ENCODE data around the gene PRKCQ. TPM values are rescaled to one million over a fixed set of nuclear protein-coding genes. Genes with fewer than 3 reads are reported as not detected.

PRKCQ gene
- total RNA-seq, 1 donor from 2014 or later, result 0.16 TPM

DNA sequence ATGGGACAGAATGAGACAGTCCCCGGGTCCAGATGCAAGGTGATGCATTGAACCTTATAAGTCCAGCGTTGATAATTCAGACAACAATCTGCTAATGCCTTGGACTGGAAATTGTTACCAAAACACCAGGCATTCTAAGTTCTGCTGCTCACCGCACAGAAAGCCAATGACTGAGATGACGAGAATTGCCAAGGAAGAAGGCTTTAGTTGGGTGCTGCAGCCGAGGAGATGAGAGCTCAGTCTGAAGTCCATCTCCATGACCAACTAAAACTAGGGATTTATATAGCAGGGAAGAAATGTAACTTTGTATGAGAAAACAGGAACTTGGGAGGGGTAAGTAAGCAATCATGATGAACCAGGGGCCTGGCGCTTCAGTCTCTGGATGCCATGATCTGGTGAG lies 68.7 kb downstream of the PRKCQ start:
- intact Hi-C loops (cut with DNase I), result no loop called here
- DNase-seq (ENCODE audit: missing footprints) (no peak), ATAC-seq (no peak)

GRCh38 chr10:6507311-6507710 lies 72.8 kb downstream of the PRKCQ start:
- ATAC-seq (no peak), DNase-seq (ENCODE audit: missing footprints) (no peak)
- intact Hi-C loops (cut with DNase I), result no loop called here

DNA sequence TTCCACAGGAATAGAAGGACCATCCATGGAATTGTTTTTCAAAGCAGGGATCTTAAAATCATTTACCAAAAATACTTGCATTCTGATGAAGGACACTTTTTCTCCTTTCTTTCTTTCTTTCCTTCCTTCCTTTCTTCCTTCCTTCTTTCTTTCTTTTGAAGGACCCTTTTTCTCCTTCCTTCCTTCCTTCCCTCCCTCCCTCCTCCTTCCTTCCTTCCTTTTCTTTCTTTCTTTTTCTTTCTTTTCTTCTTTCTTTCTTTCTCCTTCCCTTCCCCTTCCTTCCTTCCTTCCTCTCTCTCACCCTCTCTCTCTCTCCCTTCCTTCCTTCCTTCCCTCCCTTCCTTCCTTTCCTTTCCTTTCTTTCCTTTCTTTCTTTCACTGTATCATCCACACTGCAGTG lies 74.8 kb downstream of the PRKCQ start:
- intact Hi-C loops (cut with DNase I), result no loop called here
- ATAC-seq (no peak), DNase-seq (ENCODE audit: missing footprints) (no peak)

DNA sequence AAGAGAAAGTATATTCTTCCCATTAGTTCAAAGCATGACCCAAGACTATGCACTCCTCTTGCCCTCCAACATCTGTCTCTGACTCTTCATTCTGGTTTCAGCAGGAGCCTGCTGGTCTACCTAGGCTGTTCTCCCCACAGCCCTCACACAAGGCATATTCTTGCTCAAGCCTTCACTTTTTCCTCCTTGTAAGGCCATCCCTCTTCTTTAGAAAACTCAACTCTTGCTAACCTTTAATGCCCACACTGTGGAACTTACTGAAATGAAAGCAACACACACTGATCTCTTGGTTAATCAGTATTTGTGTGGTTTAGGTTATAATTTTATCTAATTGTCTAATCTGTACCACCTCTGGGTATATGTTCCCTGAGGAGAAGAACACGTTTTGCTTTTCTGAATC lies 75.8 kb downstream of the PRKCQ start:
- ATAC-seq (no peak), DNase-seq (ENCODE audit: missing footprints) (no peak)
- intact Hi-C loops (cut with DNase I), result no loop called here

DNA sequence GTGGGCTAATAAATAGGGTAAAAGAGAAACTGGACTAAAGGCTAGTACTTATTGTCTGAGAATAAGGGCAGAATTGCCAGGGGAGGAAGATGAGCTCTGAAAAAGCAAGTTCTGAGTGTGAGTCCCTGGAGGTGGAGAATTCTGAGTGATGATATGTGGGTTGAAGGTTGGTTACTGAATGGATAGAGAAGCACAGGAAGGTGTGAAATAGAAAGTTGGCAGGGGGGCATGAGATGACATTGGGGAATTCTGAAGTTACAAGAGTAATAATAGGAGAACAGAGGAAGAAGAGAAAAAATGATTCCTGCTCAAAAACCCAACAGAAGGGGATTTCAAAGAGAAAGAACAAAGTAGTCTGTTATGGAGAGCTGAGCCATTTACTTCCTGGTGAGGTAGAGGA lies 76.9 kb downstream of the PRKCQ start:
- ATAC-seq (no peak), DNase-seq (ENCODE audit: missing footprints) (no peak)
- intact Hi-C loops (cut with DNase I), result no loop called here

DNA sequence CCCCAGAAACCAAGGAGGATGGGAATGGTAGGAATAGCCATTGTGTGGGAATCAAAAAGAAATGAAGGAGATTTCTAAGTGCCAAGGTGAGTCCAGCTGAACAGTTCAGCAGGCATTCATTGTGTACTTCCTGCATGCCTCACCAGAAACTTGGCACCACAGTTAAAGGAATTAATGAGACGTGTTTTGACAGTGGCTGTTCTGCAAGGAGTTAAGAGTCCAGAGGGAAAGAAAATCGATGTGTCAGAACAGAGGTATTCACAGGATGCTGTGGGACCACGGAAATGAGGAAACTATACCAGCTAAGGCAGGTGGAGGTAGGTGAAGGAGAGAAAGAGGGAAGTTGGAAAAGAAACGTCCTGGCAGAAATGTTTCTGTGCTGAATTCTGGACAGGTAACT lies 78.1 kb downstream of the PRKCQ start:
- no peak for ATAC-seq
- no peak for DNase-seq (ENCODE audit: missing footprints)
- intact Hi-C loops (cut with DNase I), result no loop called here

DNA sequence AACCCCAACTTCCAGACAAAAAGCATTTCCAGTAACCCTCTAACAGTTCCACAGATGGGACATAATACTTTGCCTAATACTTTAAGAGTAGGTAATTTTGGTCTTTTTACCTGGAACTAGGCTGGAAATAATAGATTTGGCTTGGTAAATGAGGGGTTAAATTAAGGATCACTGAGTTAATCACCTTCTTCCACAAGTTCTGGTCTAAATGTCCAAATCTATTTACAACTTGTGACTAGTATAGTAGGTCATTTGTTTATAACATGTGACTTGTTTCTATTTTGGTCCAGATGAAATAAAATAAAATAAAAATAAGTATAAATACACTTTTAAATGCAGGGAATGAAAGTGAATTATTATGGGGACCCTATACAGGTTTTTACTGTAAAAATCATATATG lies 80.1 kb downstream of the PRKCQ start:
- ATAC-seq (no peak), DNase-seq (ENCODE audit: missing footprints) (no peak)
- intact Hi-C loops (cut with DNase I), result no loop called here

DNA sequence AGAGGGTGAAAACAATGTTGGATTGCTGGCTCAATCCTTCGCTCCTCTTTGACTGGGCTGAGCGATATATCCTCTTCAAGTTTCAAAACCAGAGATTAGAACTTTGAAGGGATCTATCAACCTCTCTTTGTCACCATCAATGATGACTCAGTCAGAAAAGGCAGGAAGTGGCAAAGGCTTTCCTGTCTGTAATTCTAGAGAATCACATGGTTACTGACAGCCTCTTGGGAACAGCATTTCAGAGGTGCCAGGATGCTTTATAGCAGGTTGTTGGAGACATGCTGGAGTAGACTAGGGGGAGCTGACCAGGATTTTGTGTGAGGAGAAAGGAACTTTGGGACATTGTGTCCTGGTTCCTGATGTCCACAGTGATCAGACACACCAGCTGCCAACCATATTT lies 81.3 kb downstream of the PRKCQ start:
- DNase-seq (ENCODE audit: missing footprints) (no peak), ATAC-seq (no peak)
- intact Hi-C loops (cut with DNase I), result no loop called here

DNA sequence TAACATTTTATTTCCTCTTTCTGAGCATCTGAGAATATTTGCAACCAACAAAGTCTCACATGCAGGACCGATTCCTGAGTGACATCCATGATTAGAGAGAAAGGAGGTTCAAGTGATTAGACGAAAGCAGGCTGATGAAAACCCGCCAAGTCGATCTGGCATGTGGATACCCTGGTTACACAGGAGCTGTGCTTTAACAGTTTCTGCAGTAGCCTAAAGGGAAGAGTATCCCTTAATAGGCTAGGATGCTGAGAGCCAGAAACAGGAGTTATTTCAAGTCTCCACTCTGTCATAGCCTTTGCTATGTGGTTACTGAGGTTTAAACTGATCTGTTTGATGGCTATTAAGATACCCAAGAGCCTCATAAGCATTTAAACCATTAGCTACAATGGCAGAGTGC lies 82.5 kb downstream of the PRKCQ start:
- intact Hi-C loops (cut with DNase I), result no loop called here
- ATAC-seq, result no peak
- DNase-seq (ENCODE audit: missing footprints), result no peak

DNA sequence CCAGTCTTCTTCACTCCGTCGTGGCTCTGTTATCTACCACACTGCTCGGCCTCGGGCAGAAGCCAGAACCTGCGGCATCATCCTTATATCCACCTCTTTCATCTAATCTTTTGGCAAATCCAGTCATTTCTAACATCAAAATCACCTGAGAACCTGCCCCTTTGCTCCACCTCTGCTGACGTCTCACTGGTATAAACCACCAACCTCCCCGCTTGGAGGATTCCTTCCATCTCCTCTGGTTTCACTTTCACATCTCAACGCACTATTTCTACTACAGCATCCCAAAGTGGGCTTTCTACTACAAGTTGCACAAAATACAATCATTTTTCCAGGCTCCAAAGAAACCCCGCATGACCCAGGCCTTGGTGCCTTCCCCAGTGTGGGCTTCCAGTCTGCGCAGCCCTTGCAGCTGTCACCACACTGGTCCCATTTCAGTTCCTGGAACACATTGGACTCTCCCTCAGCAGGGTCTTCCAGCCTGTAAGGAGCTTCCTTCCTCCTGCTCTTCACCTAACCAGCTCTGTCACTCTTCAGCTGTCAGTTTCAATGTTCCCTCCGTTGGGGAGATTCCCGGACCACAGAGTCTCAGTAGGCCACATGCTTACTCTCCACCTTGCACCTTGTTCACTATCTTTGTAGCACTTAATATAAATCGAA lies 85.0 kb downstream of the PRKCQ start:
- ATAC-seq (no peak), DNase-seq (ENCODE audit: missing footprints) (no peak)
- intact Hi-C loops (cut with DNase I), result no loop called here

DNA sequence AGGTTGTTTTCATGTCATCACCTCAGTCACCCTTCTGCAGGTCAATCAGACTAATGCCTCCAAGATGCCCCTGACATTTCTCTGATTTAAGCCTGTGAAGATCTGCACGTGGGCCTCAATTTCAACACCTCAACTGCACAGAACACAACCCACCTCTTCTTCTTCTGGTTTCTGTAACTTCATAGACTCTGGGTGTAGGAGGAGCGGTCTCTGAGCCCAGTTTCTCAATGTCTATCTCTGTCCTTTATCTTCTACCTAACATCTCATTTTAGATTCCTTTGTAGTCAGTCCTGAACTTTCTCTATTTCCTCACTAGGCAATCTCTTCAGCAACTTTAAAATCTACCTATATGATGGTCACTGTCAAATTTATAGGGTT lies 85.6 kb downstream of the PRKCQ start:
- DNase-seq (ENCODE audit: missing footprints) (no peak), ATAC-seq (no peak)
- intact Hi-C loops (cut with DNase I), result no loop called here

GRCh38 chr10:6493521-6494441 lies 86.3 kb downstream of the PRKCQ start:
- DNase-seq (ENCODE audit: missing footprints) (no peak), ATAC-seq (no peak)
- intact Hi-C loops (cut with DNase I), result no loop called here

DNA sequence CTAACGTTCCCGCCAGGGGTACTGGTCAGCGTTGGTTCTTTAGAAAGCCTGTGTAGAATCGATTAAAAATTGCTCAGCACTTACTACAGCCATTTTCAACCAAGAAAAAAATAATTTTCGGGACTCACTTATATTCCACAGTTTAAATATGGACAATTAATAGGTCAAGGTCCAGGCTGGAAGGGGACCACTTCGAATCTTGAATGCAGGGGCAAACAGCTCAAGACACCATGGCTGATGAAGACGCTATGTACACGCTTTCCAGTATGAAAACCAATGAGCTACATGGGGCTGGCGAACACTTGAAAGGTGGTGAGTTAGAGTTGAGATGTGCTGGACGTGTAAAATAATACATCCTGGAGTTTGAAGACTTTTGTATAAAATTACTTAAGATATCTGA lies 87.2 kb downstream of the PRKCQ start:
- DNase-seq (ENCODE audit: missing footprints) (no peak), ATAC-seq (no peak)
- intact Hi-C loops (cut with DNase I), result no loop called here

DNA sequence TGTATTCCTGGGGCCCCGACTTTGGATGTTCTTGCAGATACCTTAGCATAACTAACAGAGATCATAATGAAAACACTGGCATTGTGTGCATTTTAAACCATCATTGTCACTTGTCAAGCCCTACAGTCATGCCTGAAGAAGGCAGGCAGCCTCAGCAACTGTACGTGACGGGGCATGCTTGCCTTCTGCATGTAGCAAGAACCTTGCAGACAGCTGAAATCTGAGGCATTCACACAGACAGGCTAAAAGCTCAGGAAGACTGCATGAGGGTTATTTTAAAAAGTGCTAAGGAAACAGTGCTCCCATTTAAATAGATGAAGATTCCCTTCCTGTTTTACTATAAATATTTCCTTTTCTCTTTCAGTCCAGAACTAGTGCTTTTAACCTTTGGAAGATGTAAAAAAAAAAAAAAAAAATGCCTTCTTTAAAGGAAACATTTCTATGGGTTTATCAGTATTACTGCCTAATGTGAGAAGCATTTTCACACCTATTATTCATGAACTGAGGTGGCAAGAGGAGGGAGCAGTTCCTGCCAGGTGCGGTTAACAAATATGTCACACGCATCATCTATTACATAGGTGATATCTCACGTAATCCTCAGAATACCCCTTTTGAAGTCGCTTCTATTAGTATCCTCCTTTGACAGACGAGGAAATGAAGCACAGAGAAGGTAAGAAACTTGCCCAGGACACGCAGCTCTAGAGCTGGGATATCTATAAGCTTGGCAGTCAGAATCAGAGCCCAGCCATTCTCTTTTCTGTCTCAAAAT lies 88.1 kb downstream of the PRKCQ start:
- intact Hi-C loops (cut with DNase I), result no loop called here
- DNase-seq (ENCODE audit: missing footprints), result no peak
- no peak for ATAC-seq

- ATAC-seq (no peak), DNase-seq (ENCODE audit: missing footprints) (no peak)
- intact Hi-C loops (cut with DNase I), result no loop called here
These were observed 89.5 kb downstream of the PRKCQ start for GRCh38 chr10:6490614-6491013.

DNA sequence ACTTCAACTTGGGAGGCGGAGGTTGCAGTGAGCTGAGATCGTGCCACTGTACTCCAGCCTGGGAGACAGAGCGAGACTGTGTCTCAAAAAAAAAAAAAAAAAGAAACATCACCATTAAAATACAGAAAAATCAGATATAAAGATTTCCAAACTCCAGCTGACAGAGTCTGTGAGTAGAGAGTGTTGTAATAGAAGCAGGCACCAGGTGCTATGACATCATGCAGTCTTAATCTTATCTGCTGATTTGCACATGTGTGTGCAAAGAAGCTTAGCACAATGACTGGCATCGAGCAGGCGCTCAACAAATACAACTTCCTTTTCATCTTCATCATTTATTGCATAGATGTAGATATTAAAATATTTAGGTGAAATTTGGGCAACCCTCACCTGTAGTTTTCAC lies 92.2 kb downstream of the PRKCQ start:
- intact Hi-C loops (cut with DNase I), result no loop called here
- ATAC-seq (no peak), DNase-seq (ENCODE audit: missing footprints) (no peak)

- intact Hi-C loops (cut with DNase I), result no loop called here
- ATAC-seq (no peak), DNase-seq (ENCODE audit: missing footprints) (no peak)
These were observed 93.8 kb downstream of the PRKCQ start for GRCh38 chr10:6486309-6486708.

GRCh38 chr10:6482737-6483357 lies 97.2 kb downstream of the PRKCQ start:
- DNase-seq (ENCODE audit: missing footprints), result no peak
- ATAC-seq, result no peak
- intact Hi-C loops (cut with DNase I), result no loop called here

DNA sequence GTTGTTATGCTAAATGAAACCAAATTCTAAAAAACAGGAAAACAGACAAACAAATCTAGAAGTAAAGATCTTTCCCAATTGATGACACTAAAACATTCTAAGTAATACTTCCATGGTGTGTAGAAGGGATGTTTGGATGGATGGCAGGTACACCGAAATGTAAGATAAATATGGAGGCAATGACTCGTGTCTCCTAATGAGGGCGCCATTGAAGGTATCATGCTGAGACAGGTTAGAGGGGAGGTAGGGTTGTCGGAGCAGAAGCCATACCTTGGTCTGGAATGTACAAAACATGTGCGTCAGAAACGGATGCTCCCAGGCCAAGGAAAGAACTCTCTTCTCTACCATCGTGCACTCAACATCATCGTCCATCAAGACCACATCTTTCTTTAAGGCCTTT lies 101.4 kb downstream of the PRKCQ start:
- ATAC-seq (no peak), DNase-seq (ENCODE audit: missing footprints) (no peak)
- intact Hi-C loops (cut with DNase I), result no loop called here
